Tibial nerve (tissue), 4 donors: ENCODE data around the gene XYLT1. TPM values are rescaled to one million over a fixed set of nuclear protein-coding genes. Genes with fewer than 3 reads are reported as not detected.

Experiments
- DNase-seq, 2 donors: peaks; one replicate each; pipeline ENCODE4 v3.0.0-alpha.2; 2019; ENCODE audit warnings: low spot score in 2 of 2
- H3K27ac ChIP-seq, 4 donors: fragments of 200-600 bp; sonication (generic) in 3 of 4; one replicate each; pipeline ENCODE4 v1.5.1; 2017 to 2019; ENCODE audit warnings: mild to moderate bottlenecking in 1 of 4
- H3K27me3 ChIP-seq, 2 donors: fragments of 200-600 bp; sonication (generic) in 1 of 2; one replicate each; pipeline versions ENCODE4 v1.5.1 to v1.6.0; 2017 to 2019
- H3K36me3 ChIP-seq, 3 donors: fragments of 200-600 bp; sonication (generic); one replicate each; pipeline ENCODE4 v1.5.1; 2018 to 2019
- H3K4me1 ChIP-seq, 4 donors: fragments of 200-600 bp; sonication (generic) in 3 of 4; one replicate each; pipeline ENCODE4 v1.5.1; 2017 to 2019
- H3K4me3 ChIP-seq, 4 donors: fragments of 200-600 bp; sonication (generic) in 3 of 4; one replicate each; pipeline ENCODE4 v1.5.1; 2017 to 2019; ENCODE audit warnings: mild to moderate bottlenecking in 1 of 4, moderate library complexity in 1 of 4
- H3K9me3 ChIP-seq, 4 donors: fragments of 200-600 bp; sonication (generic) in 3 of 4; one replicate each; pipeline ENCODE4 v1.5.1; 2017 to 2019
- CTCF ChIP-seq, 5 experiments: fragments of 200-600 bp in 3 of 5; fragments of 450-650 bp in 2 of 5; sonication (generic) in 3 of 5; IDR thresholded peaks; one replicate each; pipeline ENCODE4 v1.5.1; 2016 to 2019; ENCODE audit warnings: antibody characterized with exemption in 5 of 5, mild to moderate bottlenecking in 3 of 5, moderate library complexity in 2 of 5
- EP300 ChIP-seq, 2 donors: sonication (generic); formaldehyde crosslinking; IDR thresholded peaks; one replicate each; pipeline ENCODE4 v1.6.1; 2017; ENCODE audit warnings: antibody characterized with exemption in 2 of 2, mild to moderate bottlenecking in 1 of 2
- POLR2A ChIP-seq, 2 donors: fragments of 450-650 bp; IDR thresholded peaks; one replicate each; pipeline ENCODE4 v1.6.1; 2017; ENCODE audit warnings: antibody characterized with exemption in 2 of 2, mild to moderate bottlenecking in 2 of 2, moderate library complexity in 2 of 2
- WGBS, 2 donors: methylation state at CpG; one replicate each; pipeline ENCODE4 v1.1.5; 2018; 5-methylcytosine and 5-hydroxymethylcytosine counted together
- total RNA-seq, 4 donors: library from RNA; depleted of rRNA; stranded (reverse); fragments of >200 nt; gene quantifications; one replicate each; pipeline ENCODE4 v1.1.0, GENCODE V29; 2016

XYLT1 gene
- total RNA-seq, 4 donors from 2014 or later: 13.8 to 23.1 (median 14.8) TPM

- 75 to 88% methylated on average over 3 to 10 of the region's 10 CpGs for WGBS, 2 donors
- peak in 1 of 2 donors; percentile 60 for DNase-seq
- Histone ChIP-seq H3K9me3 (no peaks in the 10 kb centered on the region), H3K4me1 (peaks cover 0 to 29% (median 1%) of the 10 kb centered on the region in 4 donors), H3K27ac (peak overlapping the region in 1 of 4 donors; percentile 60), H3K36me3 (no peaks in the 10 kb centered on the region), H3K27me3 (no peaks in the 10 kb centered on the region), H3K4me3 (no peak overlapping the region)
- TF ChIP-seq POLR2A (IDR thresholded peaks at IDR 0.05) (no peak), EP300 (IDR thresholded peaks at IDR 0.05) (peak in 1 of 2 donors; percentile 84), CTCF (IDR thresholded peaks at IDR 0.05) (no peak)
Observed at GRCh38 chr16:17331071-17331607, 139.6 kb downstream of the XYLT1 start.

DNA sequence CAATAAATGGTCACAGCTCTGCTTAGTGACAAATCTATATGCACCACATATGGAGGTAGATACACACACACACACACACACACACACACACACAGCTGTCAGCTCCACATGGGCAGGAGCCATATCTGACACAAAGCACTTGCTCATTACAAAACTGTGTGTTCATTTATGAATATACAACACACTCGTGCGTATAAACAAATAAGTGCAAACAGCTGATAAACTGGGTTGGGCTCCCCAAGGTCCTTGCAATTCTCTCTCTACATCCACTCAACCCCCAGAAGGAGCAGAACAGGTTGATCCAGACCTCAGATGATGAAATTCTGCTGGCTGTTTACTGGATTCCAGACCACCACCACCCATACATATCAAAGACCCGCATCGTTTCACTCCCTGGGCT, 140.7 kb downstream of the XYLT1 start:
- no peak overlapping the region for H3K4me3 ChIP-seq
- DNase-seq: no peak
- TF ChIP-seq POLR2A (IDR thresholded peaks at IDR 0.05): no peak
- TF ChIP-seq EP300 (IDR thresholded peaks at IDR 0.05): no peak
- TF ChIP-seq CTCF (IDR thresholded peaks at IDR 0.05): no peak
- no peaks in the 10 kb centered on the region for H3K27me3 ChIP-seq
- H3K36me3 ChIP-seq: no peaks in the 10 kb centered on the region
- H3K27ac ChIP-seq: peak overlapping the region in 1 of 4 donors; percentile 73
- H3K9me3 ChIP-seq: no peaks in the 10 kb centered on the region
- WGBS, 2 donors: 81 to 87% methylated on average over 4 of the region's 4 CpGs
- H3K4me1 ChIP-seq: peaks cover 0 to 33% (median 1%) of the 10 kb centered on the region in 4 donors

DNA sequence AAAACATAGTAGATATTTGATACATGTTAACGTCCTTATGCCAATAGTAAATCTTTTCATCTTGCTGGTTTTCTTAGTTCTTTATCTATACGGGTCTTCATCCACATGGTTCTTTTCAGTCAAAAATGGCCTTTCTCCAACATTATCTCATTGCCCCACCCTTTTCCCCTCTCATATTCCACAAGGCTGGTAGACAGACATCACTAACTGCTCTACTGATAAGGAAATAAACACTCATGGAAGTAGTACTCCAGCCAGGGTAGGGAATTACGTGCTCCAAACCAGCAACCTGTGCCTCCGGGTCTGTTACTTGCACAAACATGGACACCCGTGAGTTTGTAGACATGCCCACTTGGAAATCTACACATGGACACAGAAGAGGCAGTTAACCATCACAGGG, 141.4 kb downstream of the XYLT1 start:
- H3K36me3 ChIP-seq: no peaks in the 10 kb centered on the region
- no peaks in the 10 kb centered on the region for H3K27me3 ChIP-seq
- TF ChIP-seq CTCF (IDR thresholded peaks at IDR 0.05) (no peak), EP300 (IDR thresholded peaks at IDR 0.05) (no peak), POLR2A (IDR thresholded peaks at IDR 0.05) (no peak)
- H3K9me3 ChIP-seq: no peaks in the 10 kb centered on the region
- H3K27ac ChIP-seq: peak overlapping the region in 2 of 4 donors; percentile 1 to 73
- DNase-seq: no peak
- H3K4me1 ChIP-seq: peaks cover 0 to 35% (median 3%) of the 10 kb centered on the region in 4 donors
- no peak overlapping the region for H3K4me3 ChIP-seq
- 78 to 80% methylated on average over 5 of the region's 5 CpGs for WGBS, 2 donors

- TF ChIP-seq CTCF (IDR thresholded peaks at IDR 0.05) (no peak), EP300 (IDR thresholded peaks at IDR 0.05) (no peak), POLR2A (IDR thresholded peaks at IDR 0.05) (no peak)
Observed at GRCh38 chr16:17328932-17329331, 141.8 kb downstream of the XYLT1 start.

DNA sequence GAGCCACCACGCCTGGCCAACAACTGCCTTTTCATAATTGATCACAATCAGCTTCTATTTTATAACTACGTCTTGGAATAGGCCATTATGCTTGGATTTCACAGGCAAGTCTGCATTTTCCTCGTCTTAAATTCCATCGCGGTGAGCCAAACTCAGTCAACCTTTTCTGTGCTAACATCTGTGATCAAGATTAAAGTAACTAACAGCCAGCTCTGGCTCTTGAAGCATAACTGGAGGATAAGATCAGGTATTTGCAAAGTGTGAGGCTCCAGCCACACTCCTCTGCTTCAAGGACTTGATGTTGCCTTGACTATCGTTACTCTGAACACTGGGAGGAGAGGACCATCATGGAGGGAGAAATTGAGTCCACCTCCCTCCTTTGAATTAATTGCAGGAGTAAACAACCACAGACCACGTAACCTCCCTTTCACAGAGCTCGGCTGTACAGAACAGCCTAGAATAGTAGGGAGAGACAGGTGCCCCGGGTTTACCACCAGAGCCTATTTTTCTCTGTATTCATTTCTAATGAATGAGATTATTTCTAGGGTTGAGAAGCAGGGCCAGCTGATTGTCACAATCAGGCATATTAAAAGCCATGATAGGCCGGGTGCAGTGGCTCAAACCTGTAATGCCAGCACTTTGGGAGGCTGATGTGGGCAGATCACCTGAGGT, 143.0 kb downstream of the XYLT1 start:
- Histone ChIP-seq H3K9me3 (no peaks in the 10 kb centered on the region), H3K4me3 (no peak overlapping the region), H3K4me1 (peaks cover 0 to 50% (median 4%) of the 10 kb centered on the region in 4 donors), H3K27me3 (no peaks in the 10 kb centered on the region), H3K36me3 (no peaks in the 10 kb centered on the region), H3K27ac (no peak overlapping the region)
- WGBS, 2 donors: 86 to 92% methylated on average over 10 of the region's 10 CpGs
- DNase-seq: no peak
- TF ChIP-seq POLR2A (IDR thresholded peaks at IDR 0.05) (no peak), CTCF (IDR thresholded peaks at IDR 0.05) (no peak), EP300 (IDR thresholded peaks at IDR 0.05) (no peak)

More at GRCh38 chr16:17328932-17329331, 141.8 kb downstream of the XYLT1 start:
- peak; percentile 38 to 52 for DNase-seq
- Histone ChIP-seq H3K9me3 (no peaks in the 10 kb centered on the region), H3K27ac (peak overlapping the region in 3 of 4 donors; percentile 1 to 73 (median 7)), H3K36me3 (no peaks in the 10 kb centered on the region), H3K4me3 (no peak overlapping the region), H3K4me1 (peaks cover 0 to 39% (median 4%) of the 10 kb centered on the region in 4 donors), H3K27me3 (no peaks in the 10 kb centered on the region)
- 52 to 64% methylated on average over 9 of the region's 9 CpGs for WGBS, 2 donors
